ENCODE results near the gene CD79A. TPM values are rescaled to one million over a fixed set of nuclear protein-coding genes. Genes with fewer than 3 reads are reported as not detected.
"Not testable (repeated sequence)": the region's sequence is repeated elsewhere in the genome, so short reads cannot be mapped to it uniquely, and the experiment has no call there.

The CD79A gene
- total RNA-seq, 4 donors from 2014 or later: 0.29 to 0.62 TPM; not detected in 2

GRCh38 chr19:41913538-41914423 lies 36.7 kb downstream of the CD79A start:
- no peak overlapping the region for H3K27ac ChIP-seq
- TF ChIP-seq CTCF (IDR thresholded peaks at IDR 0.05): no peak
- TF ChIP-seq POLR2A (IDR thresholded peaks at IDR 0.05): no peak
- no peaks in the 10 kb centered on the region for H3K4me1 ChIP-seq
- no peaks in the 10 kb centered on the region for H3K36me3 ChIP-seq
- no peaks in the 10 kb centered on the region for H3K9me3 ChIP-seq
- H3K27me3 ChIP-seq: peaks cover 16 to 43% of the 10 kb centered on the region in 2 donors
- DNase-seq: no peak
- H3K4me3 ChIP-seq: no peak overlapping the region
- intact Hi-C loops (cut with DNase I; ENCODE audit: low total_unique reads): no loop called here

GRCh38 chr19:41914424-41914834 lies 37.4 kb downstream of the CD79A start:
- H3K4me1 ChIP-seq; H3K4me3 ChIP-seq; H3K27ac ChIP-seq; H3K9me3 ChIP-seq; H3K36me3 ChIP-seq; intact Hi-C loops (cut with DNase I; ENCODE audit: low total_unique reads); DNase-seq: not testable (repeated sequence)
- H3K27me3 ChIP-seq: peaks cover 16 to 43% of the 10 kb centered on the region in 2 donors

DNA sequence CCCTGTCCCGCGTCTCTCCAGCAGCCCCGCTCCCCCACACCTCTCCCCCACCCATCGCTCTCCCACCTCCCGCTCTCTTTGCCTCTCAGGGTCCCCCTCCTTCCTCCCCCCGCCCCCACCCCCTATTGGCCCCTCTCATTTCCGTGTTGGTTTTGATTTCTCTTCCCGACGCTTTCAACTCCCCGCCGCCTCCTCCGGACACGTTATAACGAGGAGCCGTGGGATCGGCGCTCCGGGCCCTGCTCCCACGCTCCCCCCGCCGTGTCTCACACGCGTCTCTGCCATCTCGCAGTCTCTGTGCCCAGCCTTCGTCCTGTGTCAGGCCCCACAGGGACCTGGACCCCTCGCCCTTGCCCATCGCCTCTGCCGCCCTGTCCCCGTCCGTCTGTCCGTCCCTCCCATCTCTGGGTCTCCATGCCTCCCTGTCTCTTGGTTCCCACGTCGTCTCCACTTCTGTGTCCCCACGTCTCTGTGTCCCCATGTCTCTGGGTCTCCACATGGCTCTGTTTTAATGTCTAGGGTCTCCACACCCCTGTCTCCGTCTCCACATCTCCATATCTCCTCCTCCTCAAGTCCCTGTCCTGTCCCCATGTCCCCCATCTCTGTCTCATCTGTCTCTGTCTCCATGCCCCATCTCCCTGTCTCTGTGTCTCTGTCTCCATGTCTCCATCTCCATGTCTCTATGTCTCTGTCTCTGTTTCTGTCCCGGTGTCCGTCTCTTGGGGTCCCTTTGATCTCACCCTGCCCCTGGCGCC lies 38.1 kb downstream of the CD79A start:
- TF ChIP-seq CTCF (IDR thresholded peaks at IDR 0.05) (no peak), POLR2A (IDR thresholded peaks at IDR 0.05) (no peak)
- no peak overlapping the region for H3K27ac ChIP-seq
- no peak overlapping the region for H3K4me3 ChIP-seq
- no peak for DNase-seq
- no peaks in the 10 kb centered on the region for H3K9me3 ChIP-seq
- H3K27me3 ChIP-seq: peaks cover 16 to 43% of the 10 kb centered on the region in 2 donors
- H3K36me3 ChIP-seq: no peaks in the 10 kb centered on the region
- intact Hi-C loops (cut with DNase I; ENCODE audit: low total_unique reads): no loop called here
- no peaks in the 10 kb centered on the region for H3K4me1 ChIP-seq

- TF ChIP-seq POLR2A (IDR thresholded peaks at IDR 0.05): no peak
- Histone ChIP-seq H3K27me3 (peaks cover 16 to 48% of the 10 kb centered on the region in 2 donors), H3K27ac (no peak overlapping the region), H3K4me1 (no peaks in the 10 kb centered on the region), H3K36me3 (no peaks in the 10 kb centered on the region), H3K4me3 (no peak overlapping the region), H3K9me3 (no peaks in the 10 kb centered on the region)
- intact Hi-C loops (cut with DNase I; ENCODE audit: low total_unique reads): no loop called here
- no peak for DNase-seq
Measured at GRCh38 chr19:41915776-41916414, 38.8 kb downstream of the CD79A start.

DNA sequence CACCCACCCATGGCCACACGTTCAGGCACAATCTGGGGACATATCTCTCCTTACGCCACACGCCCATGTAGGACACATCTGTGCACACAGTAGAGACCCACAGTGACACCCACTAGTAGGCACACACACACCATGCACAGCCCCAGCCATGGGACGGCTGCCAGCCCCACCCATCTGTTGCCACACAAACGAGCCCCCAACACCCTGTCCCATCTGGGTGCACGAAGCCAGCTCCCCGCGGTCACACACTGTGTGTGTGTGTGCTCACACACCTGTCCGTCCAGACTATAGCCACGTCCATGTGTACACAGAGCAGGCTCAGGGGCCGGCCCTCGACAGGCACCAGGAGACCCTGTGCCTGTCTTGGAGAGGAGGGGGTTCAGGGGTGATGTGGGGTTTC lies 40.6 kb downstream of the CD79A start:
- H3K36me3 ChIP-seq: no peaks in the 10 kb centered on the region
- no peaks in the 10 kb centered on the region for H3K4me1 ChIP-seq
- H3K27me3 ChIP-seq: peaks cover 15 to 55% of the 10 kb centered on the region in 2 donors
- no peak overlapping the region for H3K4me3 ChIP-seq
- TF ChIP-seq CTCF (IDR thresholded peaks at IDR 0.05) (no peak), POLR2A (IDR thresholded peaks at IDR 0.05) (no peak)
- H3K9me3 ChIP-seq: no peaks in the 10 kb centered on the region
- no peak overlapping the region for H3K27ac ChIP-seq
- intact Hi-C loops (cut with DNase I; ENCODE audit: low total_unique reads): no loop called here
- DNase-seq: no peak
